HEK293 (cell line): ENCODE results near the gene ADAMTS10.

Experiments
- CTCF ChIA-PET: fragments of 350-600 bp; formaldehyde crosslinking; extraction: SDS; loops from one replicate; lab custom pipeline; 2021; ENCODE audit warnings: antibody characterized with exemption; lab: Yijun Ruan, JAX
- POLR2A ChIA-PET: fragments of 300-600 bp; formaldehyde crosslinking; extraction: SDS; loops from one replicate; lab custom pipeline; 2020; ENCODE audit warnings: antibody characterized with exemption, inconsistent platforms; lab: Yijun Ruan, JAX
- H3K27ac ChIP-seq: fragments of 200-500 bp; sonication (Bioruptor generic); 2 replicates; pipeline ENCODE4 v1.5.1; 2014; ENCODE audit warnings: low read depth, low read length, control low read depth, inconsistent platforms; ENCODE audit errors: extremely low read depth
- H3K36me3 ChIP-seq, 2 experiments: fragments of 200-500 bp in 1 of 2; sonication (Bioruptor generic) in 1 of 2; 1 replicate in 1 of 2; 2 replicates in 1 of 2; pipeline ENCODE4 v1.5.1; 2014 to 2017; ENCODE audit warnings: inconsistent platforms in 2 of 2, low read length in 2 of 2; ENCODE audit not compliant: control insufficient read depth in 2 of 2, insufficient read depth in 1 of 2
- H3K4me1 ChIP-seq: fragments of 200-500 bp; sonication (Bioruptor generic); 2 replicates; pipeline ENCODE4 v1.5.1; 2014; ENCODE audit warnings: mild to moderate bottlenecking, low read length, inconsistent platforms; ENCODE audit not compliant: control insufficient read depth, insufficient read depth
- H3K4me3 ChIP-seq: 2 replicates; pipeline ENCODE4 v1.5.1; 2011; ENCODE audit warnings: low read depth, mild to moderate bottlenecking, control low read depth, low read length, moderate library complexity
- H3K9me3 ChIP-seq: fragments of 200-500 bp; sonication (Bioruptor generic); 2 replicates; pipeline ENCODE4 v1.5.1; 2014; ENCODE audit warnings: low read depth, low read length, inconsistent platforms; ENCODE audit not compliant: control insufficient read depth, insufficient read depth
- BCL11B ChIP-seq: fragments of 450-650 bp; formaldehyde crosslinking; IDR thresholded peaks from 2 replicates; pipeline ENCODE4 v1.5.1; 2016; ENCODE audit warnings: low read depth, missing biosample characterization, missing genetic modification characterization
- FEZF1 ChIP-seq: fragments of 450-650 bp; formaldehyde crosslinking; IDR thresholded peaks from 2 replicates; pipeline ENCODE4 v1.5.1; 2016; ENCODE audit warnings: missing biosample characterization, missing genetic modification characterization
- GFI1B ChIP-seq: fragments of 450-650 bp; formaldehyde crosslinking; IDR thresholded peaks from 2 replicates; pipeline ENCODE4 v1.5.1; 2016; ENCODE audit warnings: missing biosample characterization, missing genetic modification characterization
- GLIS1 ChIP-seq: fragments of 450-650 bp; formaldehyde crosslinking; IDR thresholded peaks from 2 replicates; pipeline ENCODE4 v1.5.1; 2016; ENCODE audit warnings: missing biosample characterization, missing genetic modification characterization
- OVOL3 ChIP-seq: fragments of 450-650 bp; formaldehyde crosslinking; IDR thresholded peaks from 2 replicates; pipeline ENCODE4 v1.5.1; 2016; ENCODE audit warnings: missing biosample characterization, missing genetic modification characterization
- PRDM1 ChIP-seq: fragments of 450-650 bp; formaldehyde crosslinking; IDR thresholded peaks from 2 replicates; pipeline ENCODE4; 2016; ENCODE audit warnings: missing biosample characterization, missing genetic modification characterization
- SALL2 ChIP-seq: fragments of 450-650 bp; formaldehyde crosslinking; IDR thresholded peaks from 2 replicates; pipeline ENCODE4 v1.5.0; 2017; ENCODE audit warnings: missing biosample characterization, mild to moderate bottlenecking, missing genetic modification characterization, borderline replicate concordance
- SCRT1 ChIP-seq: fragments of 450-650 bp; formaldehyde crosslinking; IDR thresholded peaks from 2 replicates; pipeline ENCODE4 v1.5.1; 2016; ENCODE audit warnings: missing biosample characterization, missing genetic modification characterization, borderline replicate concordance
- SP2 ChIP-seq: fragments of 450-650 bp; formaldehyde crosslinking; IDR thresholded peaks from 2 replicates; pipeline ENCODE4 v1.5.1; 2016; ENCODE audit warnings: missing biosample characterization, missing genetic modification characterization
- ZBTB1 ChIP-seq: fragments of 450-650 bp; formaldehyde crosslinking; IDR thresholded peaks from 2 replicates; pipeline ENCODE4 v1.5.1; 2016; ENCODE audit warnings: missing biosample characterization, missing genetic modification characterization
- ZNF211 ChIP-seq: fragments of 450-650 bp; formaldehyde crosslinking; IDR thresholded peaks from 2 replicates; pipeline ENCODE4 v1.5.1; 2016; ENCODE audit warnings: low read depth, missing biosample characterization, missing genetic modification characterization
- ZNF292 ChIP-seq: fragments of 450-650 bp; formaldehyde crosslinking; IDR thresholded peaks from 2 replicates; pipeline ENCODE4 v1.5.1; 2016; ENCODE audit warnings: low read depth, missing biosample characterization, missing genetic modification characterization, borderline replicate concordance
- ZNF37A ChIP-seq: fragments of 450-650 bp; IDR thresholded peaks from 2 replicates; pipeline ENCODE4 v1.5.1; 2018; ENCODE audit warnings: missing biosample characterization, missing genetic modification characterization
- ZNF391 ChIP-seq: fragments of 450-650 bp; formaldehyde crosslinking; IDR thresholded peaks from 2 replicates; pipeline ENCODE4 v1.5.1; 2016; ENCODE audit warnings: low read depth, missing biosample characterization, missing genetic modification characterization, borderline replicate concordance
- ZNF404 ChIP-seq: fragments of 450-650 bp; formaldehyde crosslinking; IDR thresholded peaks from 2 replicates; pipeline ENCODE4 v1.5.1; 2017; ENCODE audit warnings: missing biosample characterization, missing genetic modification characterization
- ZNF416 ChIP-seq: fragments of 450-650 bp; formaldehyde crosslinking; IDR thresholded peaks from 2 replicates; pipeline ENCODE4 v1.5.1; 2016; ENCODE audit warnings: missing biosample characterization, missing genetic modification characterization
- ZNF501 ChIP-seq: fragments of 450-650 bp; formaldehyde crosslinking; IDR thresholded peaks from 2 replicates; pipeline ENCODE4 v1.5.1; 2016; ENCODE audit warnings: missing biosample characterization, missing genetic modification characterization
- ZNF561 ChIP-seq: fragments of 450-650 bp; IDR thresholded peaks from 2 replicates; pipeline ENCODE4 v1.5.1; 2018; ENCODE audit warnings: missing biosample characterization, missing genetic modification characterization, borderline replicate concordance
- ZNF629 ChIP-seq: fragments of 450-650 bp; formaldehyde crosslinking; IDR thresholded peaks from 2 replicates; pipeline ENCODE4 v1.5.1; 2017; ENCODE audit warnings: missing biosample characterization, missing genetic modification characterization
- ZNF645 ChIP-seq: fragments of 450-650 bp; formaldehyde crosslinking; IDR thresholded peaks from 2 replicates; pipeline ENCODE4; 2016; ENCODE audit warnings: missing biosample characterization, missing genetic modification characterization
- ZNF664 ChIP-seq: fragments of 450-650 bp; formaldehyde crosslinking; IDR thresholded peaks from 2 replicates; pipeline ENCODE4 v1.5.1; 2016; ENCODE audit warnings: missing biosample characterization, missing genetic modification characterization
- ZNF692 ChIP-seq: fragments of 450-650 bp; formaldehyde crosslinking; IDR thresholded peaks from 2 replicates; pipeline ENCODE4 v1.5.1; 2016; ENCODE audit warnings: missing biosample characterization, missing genetic modification characterization
- ZNF707 ChIP-seq: fragments of 450-650 bp; formaldehyde crosslinking; IDR thresholded peaks from 2 replicates; pipeline ENCODE4 v1.5.1; 2016; ENCODE audit warnings: missing biosample characterization, missing genetic modification characterization
- ZNF76 ChIP-seq: fragments of 450-650 bp; formaldehyde crosslinking; IDR thresholded peaks from 2 replicates; pipeline ENCODE4; 2016; ENCODE audit warnings: low read depth, missing biosample characterization, missing genetic modification characterization, borderline replicate concordance
- TF ChIP-seq, protein P1 (sequence below): fragments of 450-650 bp; formaldehyde crosslinking; IDR thresholded peaks from 2 replicates; pipeline ENCODE4 v1.5.1; 2016; ENCODE audit warnings: missing biosample characterization, missing genetic modification characterization, borderline replicate concordance
- TF ChIP-seq, protein P2 (sequence below): fragments of 450-650 bp; formaldehyde crosslinking; IDR thresholded peaks from 2 replicates; pipeline ENCODE4 v1.5.1; 2016; ENCODE audit warnings: missing biosample characterization, missing genetic modification characterization

Gene ADAMTS10

DNA sequence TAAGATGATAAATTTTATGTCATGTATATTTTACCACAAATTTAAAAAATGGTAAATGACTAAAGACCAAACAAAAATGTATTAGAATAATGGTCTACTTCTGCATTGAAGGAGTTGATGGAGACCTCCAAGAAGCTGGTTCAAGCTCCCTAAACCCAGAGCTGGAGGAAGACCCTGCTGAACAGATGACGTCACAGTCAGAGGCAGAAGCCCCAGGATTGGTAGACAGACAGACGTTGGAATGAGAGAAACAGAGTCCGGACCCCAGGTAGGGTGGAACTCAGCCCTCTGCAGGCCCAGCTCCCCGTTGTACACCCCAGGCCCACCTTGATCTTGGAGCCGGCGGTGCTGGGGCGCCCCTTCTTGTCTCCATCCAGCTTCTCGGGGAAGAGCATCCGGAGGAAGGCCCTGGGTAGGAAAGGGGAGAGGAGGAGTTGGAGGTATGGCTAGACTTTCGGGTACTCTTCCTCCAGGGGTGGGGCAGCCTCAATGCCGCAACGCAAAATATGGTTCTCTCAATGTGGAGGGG lies 70.8 kb downstream of the ADAMTS10 start (continued):
- TF ChIP-seq, protein P1, sequence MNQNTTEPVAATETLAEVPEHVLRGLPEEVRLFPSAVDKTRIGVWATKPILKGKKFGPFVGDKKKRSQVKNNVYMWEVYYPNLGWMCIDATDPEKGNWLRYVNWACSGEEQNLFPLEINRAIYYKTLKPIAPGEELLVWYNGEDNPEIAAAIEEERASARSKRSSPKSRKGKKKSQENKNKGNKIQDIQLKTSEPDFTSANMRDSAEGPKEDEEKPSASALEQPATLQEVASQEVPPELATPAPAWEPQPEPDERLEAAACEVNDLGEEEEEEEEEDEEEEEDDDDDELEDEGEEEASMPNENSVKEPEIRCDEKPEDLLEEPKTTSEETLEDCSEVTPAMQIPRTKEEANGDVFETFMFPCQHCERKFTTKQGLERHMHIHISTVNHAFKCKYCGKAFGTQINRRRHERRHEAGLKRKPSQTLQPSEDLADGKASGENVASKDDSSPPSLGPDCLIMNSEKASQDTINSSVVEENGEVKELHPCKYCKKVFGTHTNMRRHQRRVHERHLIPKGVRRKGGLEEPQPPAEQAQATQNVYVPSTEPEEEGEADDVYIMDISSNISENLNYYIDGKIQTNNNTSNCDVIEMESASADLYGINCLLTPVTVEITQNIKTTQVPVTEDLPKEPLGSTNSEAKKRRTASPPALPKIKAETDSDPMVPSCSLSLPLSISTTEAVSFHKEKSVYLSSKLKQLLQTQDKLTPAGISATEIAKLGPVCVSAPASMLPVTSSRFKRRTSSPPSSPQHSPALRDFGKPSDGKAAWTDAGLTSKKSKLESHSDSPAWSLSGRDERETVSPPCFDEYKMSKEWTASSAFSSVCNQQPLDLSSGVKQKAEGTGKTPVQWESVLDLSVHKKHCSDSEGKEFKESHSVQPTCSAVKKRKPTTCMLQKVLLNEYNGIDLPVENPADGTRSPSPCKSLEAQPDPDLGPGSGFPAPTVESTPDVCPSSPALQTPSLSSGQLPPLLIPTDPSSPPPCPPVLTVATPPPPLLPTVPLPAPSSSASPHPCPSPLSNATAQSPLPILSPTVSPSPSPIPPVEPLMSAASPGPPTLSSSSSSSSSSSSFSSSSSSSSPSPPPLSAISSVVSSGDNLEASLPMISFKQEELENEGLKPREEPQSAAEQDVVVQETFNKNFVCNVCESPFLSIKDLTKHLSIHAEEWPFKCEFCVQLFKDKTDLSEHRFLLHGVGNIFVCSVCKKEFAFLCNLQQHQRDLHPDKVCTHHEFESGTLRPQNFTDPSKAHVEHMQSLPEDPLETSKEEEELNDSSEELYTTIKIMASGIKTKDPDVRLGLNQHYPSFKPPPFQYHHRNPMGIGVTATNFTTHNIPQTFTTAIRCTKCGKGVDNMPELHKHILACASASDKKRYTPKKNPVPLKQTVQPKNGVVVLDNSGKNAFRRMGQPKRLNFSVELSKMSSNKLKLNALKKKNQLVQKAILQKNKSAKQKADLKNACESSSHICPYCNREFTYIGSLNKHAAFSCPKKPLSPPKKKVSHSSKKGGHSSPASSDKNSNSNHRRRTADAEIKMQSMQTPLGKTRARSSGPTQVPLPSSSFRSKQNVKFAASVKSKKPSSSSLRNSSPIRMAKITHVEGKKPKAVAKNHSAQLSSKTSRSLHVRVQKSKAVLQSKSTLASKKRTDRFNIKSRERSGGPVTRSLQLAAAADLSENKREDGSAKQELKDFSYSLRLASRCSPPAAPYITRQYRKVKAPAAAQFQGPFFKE (tag by site-specific recombination) = no peak
- TF ChIP-seq ZNF561 (tag by site-specific recombination) = no peak
- no peak for TF ChIP-seq ZNF707 (tag by site-specific recombination)
- no peak for TF ChIP-seq ZNF76 (tag by site-specific recombination)
- no peak for TF ChIP-seq ZBTB1 (tag by site-specific recombination)
- no peak for TF ChIP-seq ZNF416 (tag by site-specific recombination)
- no peak for TF ChIP-seq GLIS1 (tag by site-specific recombination)
- no peak for TF ChIP-seq ZNF391 (tag by site-specific recombination)
- no peak for TF ChIP-seq SALL2 (tag by site-specific recombination)
- TF ChIP-seq ZNF501 (tag by site-specific recombination) = no peak
- TF ChIP-seq ZNF629 (tag by site-specific recombination) = no peak
- TF ChIP-seq SP2 = no peak
- TF ChIP-seq BCL11B = no peak

- POLR2A ChIA-PET = interaction anchor here (0.9 kb wide), 1 partner anchor 23 kb away, joined by 4 read pairs; the partner anchor contains the start of gene ZNF414
- CTCF ChIA-PET = interaction anchor here (0.6 to 0.7 kb wide), 2 partner anchors 40 to 48 kb away, joined by 4 read pairs; partner anchors contain the start of gene MYO1F
Observed at GRCh38 chr19:8537099-8537498, 73.4 kb downstream of the ADAMTS10 start.

DNA sequence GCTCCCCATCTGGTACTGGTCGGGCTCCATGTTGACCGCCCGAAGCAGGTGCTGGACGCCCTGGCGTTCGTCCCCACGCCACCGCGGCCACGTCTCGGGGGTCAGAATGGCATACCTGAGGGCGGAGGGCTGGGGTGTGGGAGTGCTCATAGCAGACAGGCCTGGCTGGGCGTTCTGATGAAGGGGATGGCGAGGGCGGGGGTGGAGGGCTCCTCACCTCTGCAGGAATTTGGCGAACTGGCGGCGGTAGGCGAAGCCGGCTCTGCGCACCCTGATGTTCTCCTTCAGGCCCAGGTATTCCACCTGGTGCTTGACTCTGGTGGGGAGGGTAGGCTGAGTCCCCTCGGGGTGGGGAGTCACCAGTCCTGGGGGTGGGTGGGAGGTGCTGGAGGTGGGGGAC lies 74.2 kb downstream of the ADAMTS10 start:
- POLR2A ChIA-PET = no interaction called here
- CTCF ChIA-PET = no interaction called here
- no peak overlapping the region for H3K4me3 ChIP-seq
- no peaks in the 10 kb centered on the region for H3K4me1 ChIP-seq
- no peak for TF ChIP-seq GFI1B (tag by site-specific recombination)
- TF ChIP-seq OVOL3 (tag by site-specific recombination) = no peak
- TF ChIP-seq PRDM1 = no peak
- no peak for TF ChIP-seq SCRT1 (tag by site-specific recombination)
- TF ChIP-seq FEZF1 = no peak
- TF ChIP-seq ZNF645 (tag by site-specific recombination) = no peak
- no peak for TF ChIP-seq ZNF37A (tag by site-specific recombination)
- TF ChIP-seq, protein P2, sequence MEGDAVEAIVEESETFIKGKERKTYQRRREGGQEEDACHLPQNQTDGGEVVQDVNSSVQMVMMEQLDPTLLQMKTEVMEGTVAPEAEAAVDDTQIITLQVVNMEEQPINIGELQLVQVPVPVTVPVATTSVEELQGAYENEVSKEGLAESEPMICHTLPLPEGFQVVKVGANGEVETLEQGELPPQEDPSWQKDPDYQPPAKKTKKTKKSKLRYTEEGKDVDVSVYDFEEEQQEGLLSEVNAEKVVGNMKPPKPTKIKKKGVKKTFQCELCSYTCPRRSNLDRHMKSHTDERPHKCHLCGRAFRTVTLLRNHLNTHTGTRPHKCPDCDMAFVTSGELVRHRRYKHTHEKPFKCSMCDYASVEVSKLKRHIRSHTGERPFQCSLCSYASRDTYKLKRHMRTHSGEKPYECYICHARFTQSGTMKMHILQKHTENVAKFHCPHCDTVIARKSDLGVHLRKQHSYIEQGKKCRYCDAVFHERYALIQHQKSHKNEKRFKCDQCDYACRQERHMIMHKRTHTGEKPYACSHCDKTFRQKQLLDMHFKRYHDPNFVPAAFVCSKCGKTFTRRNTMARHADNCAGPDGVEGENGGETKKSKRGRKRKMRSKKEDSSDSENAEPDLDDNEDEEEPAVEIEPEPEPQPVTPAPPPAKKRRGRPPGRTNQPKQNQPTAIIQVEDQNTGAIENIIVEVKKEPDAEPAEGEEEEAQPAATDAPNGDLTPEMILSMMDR (tag by site-specific recombination) = no peak
- TF ChIP-seq ZNF692 = no peak
- TF ChIP-seq ZNF211 = no peak
- TF ChIP-seq ZNF292 (tag by site-specific recombination) = no peak
- H3K9me3 ChIP-seq = no peaks in the 10 kb centered on the region
- H3K27ac ChIP-seq = no peak overlapping the region
- H3K36me3 ChIP-seq = no peaks in the 10 kb centered on the region

More at GRCh38 chr19:8537099-8537498, 73.4 kb downstream of the ADAMTS10 start:
- TF ChIP-seq ZNF404 (tag by site-specific recombination) (no peak), ZNF664 (tag by site-specific recombination) (peak; percentile 91)
- H3K4me3 ChIP-seq = no peak overlapping the region
- H3K27ac ChIP-seq = no peak overlapping the region
- H3K4me1 ChIP-seq = no peaks in the 10 kb centered on the region
- H3K9me3 ChIP-seq = no peaks in the 10 kb centered on the region
- no peaks in the 10 kb centered on the region for H3K36me3 ChIP-seq
